ENCODE data around the gene ROBO2.

The ROBO2 gene

GRCh38 chr3:77189258-77189657 lies 149.4 kb downstream of the ROBO2 start:
- no peak for DNase-seq (ENCODE audit: low read depth in 2 of 2)

- DNase-seq (ENCODE audit: low read depth in 2 of 2): no peak
Measured at GRCh38 chr3:77189684-77190083, 149.8 kb downstream of the ROBO2 start.

DNA sequence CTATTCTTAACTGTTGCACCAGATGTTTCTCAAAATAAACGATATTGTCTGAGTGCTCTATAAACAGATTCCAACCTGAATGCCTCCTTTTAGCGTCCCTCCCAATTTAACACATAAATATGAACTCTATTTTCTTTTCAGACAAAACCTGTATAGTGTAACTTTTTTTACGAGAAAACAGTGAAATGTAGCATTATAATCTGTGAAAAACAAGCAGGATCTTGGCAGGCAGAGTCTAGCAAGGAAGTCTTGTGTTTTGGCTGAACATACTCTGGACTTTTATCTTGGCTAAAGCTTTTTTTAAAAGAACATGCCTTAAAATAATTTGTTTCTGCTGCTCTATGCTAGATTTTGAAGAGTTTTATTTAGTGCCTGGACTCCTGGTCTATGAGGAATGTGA lies 150.5 kb downstream of the ROBO2 start:
- no peak for DNase-seq (ENCODE audit: low read depth in 2 of 2)

DNA sequence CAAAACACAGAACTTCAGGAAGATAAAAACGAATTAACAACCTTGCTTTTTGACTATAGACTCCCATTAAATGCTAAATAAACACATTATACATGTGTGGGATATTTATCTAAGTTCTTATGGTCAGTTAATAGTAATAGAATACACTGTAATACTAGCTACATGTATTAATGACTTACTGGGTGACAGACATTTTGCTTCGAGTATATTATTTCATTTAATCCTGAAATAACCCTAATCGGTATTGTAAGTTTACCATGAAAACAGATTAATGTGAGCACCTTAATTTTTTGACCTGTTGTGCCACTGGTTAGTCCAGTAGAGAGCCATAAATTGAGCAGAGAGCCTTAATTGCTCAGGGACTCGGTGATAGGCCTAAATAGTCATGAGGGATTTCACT lies 151.1 kb downstream of the ROBO2 start:
- no peak for DNase-seq (ENCODE audit: low read depth in 2 of 2)

GRCh38 chr3:77191640-77192039 lies 151.7 kb downstream of the ROBO2 start:
- DNase-seq (ENCODE audit: low read depth in 2 of 2): no peak

DNA sequence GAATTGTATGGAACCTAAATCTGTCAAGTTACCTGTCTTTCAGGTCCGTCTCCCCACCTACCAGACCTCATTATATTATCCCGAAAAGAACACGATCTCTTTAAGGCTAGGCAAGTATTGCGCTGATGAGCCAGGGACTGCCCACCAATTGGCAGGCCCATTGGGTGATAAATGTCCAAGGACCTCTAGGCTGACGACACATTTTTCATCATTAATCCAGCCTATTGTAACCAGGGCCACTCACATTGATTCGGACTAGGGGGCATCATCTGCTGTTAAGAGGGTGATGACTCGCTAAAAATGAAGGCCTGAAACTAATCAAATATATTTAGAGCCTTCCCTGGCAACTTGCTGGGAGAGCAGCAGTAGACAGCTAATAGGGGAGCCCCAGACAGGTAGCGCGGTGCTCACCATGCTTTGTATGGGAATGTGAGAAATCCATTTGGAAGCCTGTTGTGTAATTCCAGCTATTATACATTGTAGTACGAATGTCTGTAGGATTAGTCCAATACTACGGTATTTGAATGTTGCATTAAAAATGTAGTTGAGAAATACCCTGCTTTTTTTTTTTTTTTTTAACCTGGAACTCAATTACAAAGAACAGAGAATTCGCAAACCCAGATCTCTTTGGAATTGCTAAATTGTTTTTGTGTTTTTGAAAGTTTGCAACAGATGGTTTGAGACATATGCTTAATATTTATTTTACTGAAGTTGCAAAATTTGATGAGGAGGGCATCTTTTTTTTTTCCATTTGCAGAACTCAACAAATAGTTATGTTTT lies 156.1 kb downstream of the ROBO2 start:
- no peak for DNase-seq (ENCODE audit: low read depth in 2 of 2)

DNA sequence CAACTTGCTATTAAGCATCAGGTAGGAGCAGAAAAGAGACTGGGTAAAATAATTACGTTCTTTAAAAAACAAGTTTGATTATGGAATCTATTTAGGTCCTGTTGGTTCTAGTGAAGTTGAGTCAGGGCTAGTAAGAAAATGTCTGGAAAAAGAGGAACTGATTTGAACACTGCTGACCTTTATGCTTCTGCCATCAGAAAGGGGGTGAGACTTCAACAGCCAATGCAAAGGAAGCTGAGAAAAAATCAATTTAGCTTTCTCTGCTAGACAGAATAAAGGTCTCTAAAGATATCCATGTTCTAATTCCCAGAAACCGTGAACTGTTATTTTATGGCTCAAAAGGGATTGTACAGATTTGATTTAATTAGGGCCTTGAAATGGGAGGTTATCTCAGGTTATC lies 157.5 kb downstream of the ROBO2 start:
- no peak for DNase-seq (ENCODE audit: low read depth in 2 of 2)

- DNase-seq (ENCODE audit: low read depth in 2 of 2): no peak
Measured at GRCh38 chr3:77203851-77204250, 164.0 kb downstream of the ROBO2 start.

DNA sequence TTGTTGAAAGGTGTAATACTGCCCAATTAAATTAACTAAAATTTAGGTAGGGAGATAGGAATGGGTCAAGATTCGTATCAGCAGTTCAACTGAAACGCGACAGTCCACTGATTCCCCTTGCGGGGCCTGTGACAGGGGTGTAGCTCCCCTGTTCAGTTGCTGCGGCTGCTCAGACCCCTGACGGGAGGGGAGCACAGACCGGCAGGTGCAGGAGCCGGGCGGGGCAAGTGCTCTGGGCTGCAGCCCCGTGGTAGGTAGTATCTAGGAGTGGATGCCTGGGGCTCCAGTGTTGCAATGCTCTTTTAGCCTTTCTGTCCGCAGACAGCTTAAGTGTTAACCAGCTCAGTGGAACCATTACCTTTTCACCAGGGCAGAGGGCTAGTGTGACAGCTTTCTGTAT lies 164.9 kb downstream of the ROBO2 start:
- DNase-seq (ENCODE audit: low read depth in 2 of 2): no peak

DNA sequence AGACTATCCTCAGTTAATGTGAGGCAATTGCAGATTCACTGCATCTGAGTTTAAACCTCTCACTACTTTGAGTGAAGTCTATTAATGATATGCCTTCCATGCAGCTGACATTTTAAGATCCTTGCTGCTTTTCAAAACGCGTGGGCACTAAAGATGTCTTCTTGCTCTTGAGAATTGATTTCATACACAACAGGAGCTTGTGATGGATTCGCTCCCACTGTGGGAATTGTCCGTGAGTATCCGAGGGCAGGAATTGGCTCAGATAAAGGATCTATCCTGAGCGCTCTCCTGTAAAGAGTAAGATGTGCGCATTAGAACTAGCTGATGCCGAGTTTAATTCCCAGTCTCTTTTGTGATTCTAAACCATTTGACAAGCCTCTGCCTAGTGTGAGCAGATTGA lies 167.9 kb downstream of the ROBO2 start:
- no peak for DNase-seq (ENCODE audit: low read depth in 2 of 2)

DNA sequence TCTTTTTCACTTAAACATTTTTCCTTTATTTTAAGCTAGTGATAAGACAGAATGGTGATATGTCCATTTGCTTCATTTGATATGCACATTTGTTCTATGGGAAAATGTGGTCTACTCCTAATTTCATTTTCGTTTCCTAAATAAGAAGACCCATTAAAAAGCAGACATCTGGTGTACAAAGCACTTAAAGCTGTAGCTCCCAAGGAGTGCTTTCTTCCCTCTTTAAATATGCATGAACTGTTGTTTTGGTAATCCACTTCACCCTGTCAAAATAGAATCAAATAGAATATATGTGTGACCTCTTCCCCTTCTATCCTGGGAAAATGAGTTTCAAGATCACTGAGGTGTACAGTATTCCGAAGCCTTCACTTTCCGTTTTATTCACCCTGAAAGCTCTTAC lies 182.8 kb downstream of the ROBO2 start:
- DNase-seq (ENCODE audit: low read depth in 2 of 2): no peak

- DNase-seq (ENCODE audit: low read depth in 2 of 2): no peak
Measured at GRCh38 chr3:77227567-77227966, 187.7 kb downstream of the ROBO2 start.

GRCh38 chr3:77232557-77232956 lies 192.7 kb downstream of the ROBO2 start:
- DNase-seq (ENCODE audit: low read depth in 2 of 2): no peak

GRCh38 chr3:77234004-77234403 lies 194.1 kb downstream of the ROBO2 start:
- no peak for DNase-seq (ENCODE audit: low read depth in 2 of 2)

GRCh38 chr3:77236118-77236517 lies 196.2 kb downstream of the ROBO2 start:
- DNase-seq (ENCODE audit: low read depth in 2 of 2): no peak

GRCh38 chr3:77240072-77240650 lies 200.3 kb downstream of the ROBO2 start:
- DNase-seq (ENCODE audit: low read depth in 2 of 2): no peak

DNA sequence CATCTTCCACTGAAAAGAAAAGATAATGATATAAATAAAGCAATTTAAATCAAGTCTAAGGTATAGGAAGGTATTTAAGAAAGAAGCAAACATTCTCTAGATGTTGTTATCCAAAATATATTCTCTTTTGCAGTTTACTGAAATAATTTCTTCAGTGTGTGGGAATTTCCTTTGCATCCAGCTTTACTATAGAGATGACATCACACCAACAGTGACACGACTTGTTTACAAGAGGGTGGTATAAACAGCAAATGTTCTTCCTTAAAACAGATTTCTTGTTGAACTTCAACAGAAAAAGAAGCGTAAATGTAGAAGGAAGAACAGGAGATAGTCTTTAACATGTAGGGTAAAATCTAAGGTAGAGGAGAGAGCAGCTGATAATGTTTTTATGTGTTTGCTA lies 202.5 kb downstream of the ROBO2 start:
- no peak for DNase-seq (ENCODE audit: low read depth in 2 of 2)

DNA sequence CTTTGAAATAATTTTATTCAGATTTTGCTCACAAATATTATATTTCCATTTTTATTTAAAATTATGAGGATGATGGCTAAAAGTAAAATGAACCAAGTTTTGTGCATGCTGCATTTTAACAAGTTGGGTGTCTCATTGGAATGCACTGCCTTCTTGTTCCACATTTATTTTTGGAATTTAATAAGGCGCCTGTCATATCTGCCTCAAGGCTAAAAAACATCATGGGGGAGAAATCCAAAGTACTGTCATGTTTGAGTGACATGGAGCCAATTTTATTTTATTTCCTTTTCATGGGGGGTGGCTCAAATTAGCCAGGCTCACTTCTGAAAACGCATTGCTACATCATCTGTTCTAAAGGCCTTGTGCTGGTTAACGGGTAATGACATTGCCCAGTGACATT lies 205.1 kb downstream of the ROBO2 start:
- DNase-seq (ENCODE audit: low read depth in 2 of 2): no peak

DNA sequence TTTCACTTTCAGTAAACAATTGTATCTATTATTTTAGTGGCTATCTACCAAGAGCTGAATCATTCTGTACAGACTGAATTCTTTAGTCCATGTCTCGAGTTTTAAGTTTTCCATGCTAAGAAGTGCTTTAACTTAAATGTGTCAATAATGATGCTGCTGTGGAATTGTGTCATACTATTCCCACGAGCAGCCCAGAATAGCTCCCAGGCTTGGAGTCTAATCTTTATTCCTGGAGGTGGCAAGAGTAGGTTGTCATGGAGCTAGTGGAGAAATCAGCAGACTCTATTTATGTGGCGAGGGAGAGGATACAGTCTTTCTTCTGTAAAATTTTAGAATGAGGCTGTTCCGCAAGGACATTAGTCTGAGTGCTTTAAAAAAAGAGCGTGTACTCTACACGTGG lies 207.2 kb downstream of the ROBO2 start:
- DNase-seq (ENCODE audit: low read depth in 2 of 2): no peak

- no peak for DNase-seq (ENCODE audit: low read depth in 2 of 2)
Measured at GRCh38 chr3:77247817-77248216, 207.9 kb downstream of the ROBO2 start.

GRCh38 chr3:77248420-77248819 lies 208.5 kb downstream of the ROBO2 start:
- no peak for DNase-seq (ENCODE audit: low read depth in 2 of 2)

GRCh38 chr3:77251136-77251535 lies 211.2 kb downstream of the ROBO2 start:
- no peak for DNase-seq (ENCODE audit: low read depth in 2 of 2)

DNA sequence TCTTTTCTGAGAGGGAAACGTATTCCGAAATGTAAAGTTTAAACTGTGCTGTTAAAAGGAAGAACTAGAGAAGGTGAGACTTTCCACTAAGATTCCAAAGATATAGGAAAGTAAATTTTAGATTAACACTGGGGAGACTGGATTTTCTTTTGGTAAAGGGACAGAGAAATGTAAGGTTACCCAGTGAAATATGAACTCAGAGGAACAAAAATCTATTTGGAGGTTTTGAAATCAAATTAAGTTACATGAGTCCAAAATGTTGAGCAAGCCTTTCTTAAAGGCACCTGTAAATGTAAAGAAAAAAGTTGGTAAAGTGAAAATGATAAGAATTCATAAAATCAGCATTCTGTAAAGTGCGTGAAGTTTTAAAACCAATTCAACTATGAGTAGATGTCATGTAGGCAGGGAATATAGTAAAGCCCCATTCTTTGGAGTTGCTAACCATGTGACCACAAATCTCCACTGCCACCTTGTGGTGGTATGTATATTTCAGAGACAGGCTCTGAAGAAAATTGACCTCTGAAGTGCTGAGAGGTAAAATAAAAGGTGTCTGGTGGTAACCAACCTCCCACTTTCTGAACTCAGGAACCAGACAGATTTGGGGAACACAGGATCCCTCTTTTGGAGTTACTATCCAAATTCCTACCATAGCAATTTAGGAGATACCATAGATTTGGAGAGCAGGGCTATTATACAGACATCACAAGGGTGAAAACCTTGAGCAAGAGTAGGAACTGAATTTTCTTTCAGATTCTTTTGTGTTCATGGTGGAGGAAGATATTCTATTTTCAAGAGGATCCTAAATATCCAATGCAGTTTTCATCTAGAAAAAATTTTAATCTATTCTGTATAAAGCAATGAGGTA lies 215.3 kb downstream of the ROBO2 start:
- no peak for DNase-seq (ENCODE audit: low read depth in 2 of 2)
